HG02571 (cell line): Measurements from ENCODE around the gene FAM3D.
A peak's percentile ranks its signal among the peaks of the same experiment; 100 is the strongest.
"Not testable (repeated sequence)": the region's sequence is repeated elsewhere in the genome, so short reads cannot be mapped to it uniquely, and the experiment has no call there.

Experiments used
- ATAC-seq: cut with Tn5 transposase; IDR thresholded peaks from one replicate; pipeline ENCODE4 v1.9.1; 2021; ENCODE audit warnings: mild to moderate bottlenecking, moderate library complexity; ENCODE audit not compliant: unreplicated experiment

The FAM3D gene

GRCh38 chr3:58685641-58686040 lies 19.1 kb upstream of the FAM3D start:
- ATAC-seq = no peak

- ATAC-seq = peak; percentile 51
These were observed 16.9 kb upstream of the FAM3D start for GRCh38 chr3:58683466-58683865.

GRCh38 chr3:58683001-58683458 lies 16.5 kb upstream of the FAM3D start:
- peak; percentile 14 for ATAC-seq

GRCh38 chr3:58681863-58682262 lies 15.3 kb upstream of the FAM3D start:
- no peak for ATAC-seq

GRCh38 chr3:58680879-58681525 lies 14.4 kb upstream of the FAM3D start:
- no peak for ATAC-seq

GRCh38 chr3:58679974-58680666 lies 13.5 kb upstream of the FAM3D start:
- ATAC-seq = no peak

GRCh38 chr3:58679446-58679845 lies 12.9 kb upstream of the FAM3D start:
- ATAC-seq = no peak

- not testable (repeated sequence) for ATAC-seq
These were observed 11.8 kb upstream of the FAM3D start for GRCh38 chr3:58678177-58678970.

GRCh38 chr3:58672880-58673279 lies 6.3 kb upstream of the FAM3D start:
- ATAC-seq = no peak

- no peak for ATAC-seq
These were observed 5.9 kb upstream of the FAM3D start for GRCh38 chr3:58672451-58672850.

GRCh38 chr3:58670506-58671135 lies 4.0 kb upstream of the FAM3D start:
- no peak for ATAC-seq

GRCh38 chr3:58668247-58668646 lies 1.7 kb upstream of the FAM3D start:
- no peak for ATAC-seq

- no peak for ATAC-seq
These were observed 1.1 kb upstream of the FAM3D start for GRCh38 chr3:58667704-58668103.

GRCh38 chr3:58667229-58667628 lies 655 bp upstream of the FAM3D start:
- no peak for ATAC-seq

GRCh38 chr3:58665405-58665804 lies 1.2 kb downstream of the FAM3D start:
- no peak for ATAC-seq

- no peak for ATAC-seq
These were observed 2.0 kb downstream of the FAM3D start for GRCh38 chr3:58664611-58665010.

GRCh38 chr3:58661836-58662420 lies 4.6 kb downstream of the FAM3D start:
- ATAC-seq = no peak

GRCh38 chr3:58660998-58661397 lies 5.6 kb downstream of the FAM3D start:
- no peak for ATAC-seq

- ATAC-seq = no peak
These were observed 7.4 kb downstream of the FAM3D start for GRCh38 chr3:58659051-58659675.

- no peak for ATAC-seq
These were observed 8.1 kb downstream of the FAM3D start for GRCh38 chr3:58658508-58658907.
